ENCODE results near the gene ZSCAN25. TPM values are rescaled to one million over a fixed set of nuclear protein-coding genes. Genes with fewer than 3 reads are reported as not detected.
A peak's percentile ranks its signal among the peaks of the same experiment; 100 is the strongest.

ZSCAN25 gene
- total RNA-seq, 3 donors from 2014 or later (not counting 1 experiment from before 2014, with no cell fraction given): 24.4 to 37.4 (median 27.8) TPM

- TF ChIP-seq CTCF (IDR thresholded peaks at IDR 0.05): no peak
- Mint-ChIP-seq H3K36me3 (peaks cover 16% of the 10 kb centered on the region), H3K4me3 (no peak overlapping the region), H3K27ac (peak overlapping the region; percentile 85 to 89), H3K9me3 (no peaks in the 10 kb centered on the region), H3K27me3 (ENCODE audit: low read depth in 2 of 2) (no peaks in the 10 kb centered on the region), H3K4me1 (peaks cover 29 to 32% of the 10 kb centered on the region in 2 donors)
- no peak overlapping the region for H3K27ac ChIP-seq (ENCODE audit: low read length)
- ATAC-seq: no peak
- no peaks in the 10 kb centered on the region for H3K9me3 ChIP-seq (ENCODE audit: control insufficient read depth, insufficient read depth, low read length)
- DNase-seq: no peak
- H3K27me3 ChIP-seq (ENCODE audit: control insufficient read depth, insufficient read depth, low read length): no peaks in the 10 kb centered on the region
- no peak overlapping the region for H3K4me3 ChIP-seq (ENCODE audit: low read length)
- intact Hi-C loops (cut with micrococcal nuclease): no loop called here
- WGBS (ENCODE audit: insufficient coverage): 97% methylated on average over 5 of the region's 5 CpGs
- peaks cover 88% of the 10 kb centered on the region for H3K36me3 ChIP-seq (ENCODE audit: control insufficient read depth, insufficient read depth, low read length)
- H3K4me1 ChIP-seq (ENCODE audit: control insufficient read depth, insufficient read depth, low read length): peaks cover 28% of the 10 kb centered on the region
These were observed 8.6 kb downstream of the ZSCAN25 start for GRCh38 chr7:99625321-99625720.

GRCh38 chr7:99625961-99626360 lies 9.2 kb downstream of the ZSCAN25 start:
- TF ChIP-seq CTCF (IDR thresholded peaks at IDR 0.05): no peak
- H3K27ac Mint-ChIP-seq: peak overlapping the region; percentile 4 to 29
- no peaks in the 10 kb centered on the region for H3K27me3 ChIP-seq (ENCODE audit: control insufficient read depth, insufficient read depth, low read length)
- peaks cover 16% of the 10 kb centered on the region for H3K36me3 Mint-ChIP-seq
- 95% methylated on average over 4 of the region's 4 CpGs for WGBS (ENCODE audit: insufficient coverage)
- no peak overlapping the region for H3K4me3 Mint-ChIP-seq
- H3K4me1 Mint-ChIP-seq: peaks cover 29 to 37% of the 10 kb centered on the region in 2 donors
- intact Hi-C loops (cut with micrococcal nuclease): no loop called here
- no peaks in the 10 kb centered on the region for H3K27me3 Mint-ChIP-seq (ENCODE audit: low read depth in 2 of 2)
- no peak for DNase-seq
- no peak overlapping the region for H3K4me3 ChIP-seq (ENCODE audit: low read length)
- H3K9me3 ChIP-seq (ENCODE audit: control insufficient read depth, insufficient read depth, low read length): no peaks in the 10 kb centered on the region
- H3K4me1 ChIP-seq (ENCODE audit: control insufficient read depth, insufficient read depth, low read length): peaks cover 28% of the 10 kb centered on the region
- no peak overlapping the region for H3K27ac ChIP-seq (ENCODE audit: low read length)
- H3K36me3 ChIP-seq (ENCODE audit: control insufficient read depth, insufficient read depth, low read length): peaks cover 88% of the 10 kb centered on the region
- no peak for ATAC-seq
- H3K9me3 Mint-ChIP-seq: no peaks in the 10 kb centered on the region

GRCh38 chr7:99626661-99627060 lies 9.9 kb downstream of the ZSCAN25 start:
- H3K4me1 Mint-ChIP-seq: peaks cover 32 to 40% of the 10 kb centered on the region in 2 donors

More at GRCh38 chr7:99626661-99627060, 9.9 kb downstream of the ZSCAN25 start:
- Mint-ChIP-seq H3K27me3 (ENCODE audit: low read depth in 2 of 2) (no peaks in the 10 kb centered on the region), H3K27ac (peak overlapping the region; percentile 4 to 29), H3K9me3 (no peaks in the 10 kb centered on the region), H3K36me3 (peaks cover 16% of the 10 kb centered on the region), H3K4me3 (no peak overlapping the region)
- intact Hi-C loops (cut with micrococcal nuclease): no loop called here
- DNase-seq: no peak
- 88% methylated on average over 1 of the region's 1 CpG for WGBS (ENCODE audit: insufficient coverage)
- H3K27me3 ChIP-seq (ENCODE audit: control insufficient read depth, insufficient read depth, low read length): no peaks in the 10 kb centered on the region
- H3K9me3 ChIP-seq (ENCODE audit: control insufficient read depth, insufficient read depth, low read length): no peaks in the 10 kb centered on the region
- H3K4me1 ChIP-seq (ENCODE audit: control insufficient read depth, insufficient read depth, low read length): peaks cover 28% of the 10 kb centered on the region
- H3K4me3 ChIP-seq (ENCODE audit: low read length): no peak overlapping the region
- no peak for ATAC-seq
- no peak for TF ChIP-seq CTCF (IDR thresholded peaks at IDR 0.05)
- peaks cover 84% of the 10 kb centered on the region for H3K36me3 ChIP-seq (ENCODE audit: control insufficient read depth, insufficient read depth, low read length)
- no peak overlapping the region for H3K27ac ChIP-seq (ENCODE audit: low read length)
